Measurements from ENCODE around the gene LIN54.
A peak's percentile ranks its signal among the peaks of the same experiment; 100 is the strongest.

LIN54 gene

DNA sequence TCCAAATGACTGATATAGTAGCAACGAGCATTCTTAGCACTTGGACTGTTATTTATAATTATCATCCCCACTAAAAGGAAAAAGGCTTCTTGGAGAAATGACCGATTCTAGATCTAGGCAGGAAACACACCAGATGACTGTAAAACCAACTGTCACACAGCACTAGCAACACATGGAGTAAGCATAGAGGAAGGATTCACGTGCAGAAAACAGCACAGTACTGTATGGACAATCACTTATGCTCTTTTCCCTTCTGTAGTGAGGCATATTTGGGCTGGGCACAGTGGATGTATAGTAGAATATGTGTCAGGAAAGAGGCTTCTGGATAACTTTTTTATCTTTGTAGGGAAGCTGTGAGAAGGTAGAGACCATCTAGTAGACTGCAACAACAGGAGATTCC, 18.4 kb upstream of the LIN54 start:
- TF ChIP-seq, protein P1, sequence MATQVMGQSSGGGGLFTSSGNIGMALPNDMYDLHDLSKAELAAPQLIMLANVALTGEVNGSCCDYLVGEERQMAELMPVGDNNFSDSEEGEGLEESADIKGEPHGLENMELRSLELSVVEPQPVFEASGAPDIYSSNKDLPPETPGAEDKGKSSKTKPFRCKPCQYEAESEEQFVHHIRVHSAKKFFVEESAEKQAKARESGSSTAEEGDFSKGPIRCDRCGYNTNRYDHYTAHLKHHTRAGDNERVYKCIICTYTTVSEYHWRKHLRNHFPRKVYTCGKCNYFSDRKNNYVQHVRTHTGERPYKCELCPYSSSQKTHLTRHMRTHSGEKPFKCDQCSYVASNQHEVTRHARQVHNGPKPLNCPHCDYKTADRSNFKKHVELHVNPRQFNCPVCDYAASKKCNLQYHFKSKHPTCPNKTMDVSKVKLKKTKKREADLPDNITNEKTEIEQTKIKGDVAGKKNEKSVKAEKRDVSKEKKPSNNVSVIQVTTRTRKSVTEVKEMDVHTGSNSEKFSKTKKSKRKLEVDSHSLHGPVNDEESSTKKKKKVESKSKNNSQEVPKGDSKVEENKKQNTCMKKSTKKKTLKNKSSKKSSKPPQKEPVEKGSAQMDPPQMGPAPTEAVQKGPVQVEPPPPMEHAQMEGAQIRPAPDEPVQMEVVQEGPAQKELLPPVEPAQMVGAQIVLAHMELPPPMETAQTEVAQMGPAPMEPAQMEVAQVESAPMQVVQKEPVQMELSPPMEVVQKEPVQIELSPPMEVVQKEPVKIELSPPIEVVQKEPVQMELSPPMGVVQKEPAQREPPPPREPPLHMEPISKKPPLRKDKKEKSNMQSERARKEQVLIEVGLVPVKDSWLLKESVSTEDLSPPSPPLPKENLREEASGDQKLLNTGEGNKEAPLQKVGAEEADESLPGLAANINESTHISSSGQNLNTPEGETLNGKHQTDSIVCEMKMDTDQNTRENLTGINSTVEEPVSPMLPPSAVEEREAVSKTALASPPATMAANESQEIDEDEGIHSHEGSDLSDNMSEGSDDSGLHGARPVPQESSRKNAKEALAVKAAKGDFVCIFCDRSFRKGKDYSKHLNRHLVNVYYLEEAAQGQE (IDR thresholded peaks at IDR 0.05; ENCODE audit: low read depth) = no peak
- TF ChIP-seq CEBPB (IDR thresholded peaks at IDR 0.05) (no peak), NFIC (IDR thresholded peaks at IDR 0.05) (no peak), TAF1 (IDR thresholded peaks at IDR 0.05; ENCODE audit: low read depth) (no peak), TEAD4 (IDR thresholded peaks at IDR 0.05) (no peak), FOXM1 (IDR thresholded peaks at IDR 0.05; ENCODE audit: borderline replicate concordance, low read depth) (no peak), TCF12 (IDR thresholded peaks at IDR 0.05; ENCODE audit: low read depth) (no peak), YY1 (IDR thresholded peaks at IDR 0.05; ENCODE audit: low read depth) (no peak), ZBTB7A (IDR thresholded peaks at IDR 0.05; ENCODE audit: low read depth) (no peak), EGR1 (IDR thresholded peaks at IDR 0.05) (no peak), CREB1 (IDR thresholded peaks at IDR 0.05; ENCODE audit: low read depth) (no peak), RAD21 (IDR thresholded peaks at IDR 0.05; ENCODE audit: low read depth) (no peak), EP300 (IDR thresholded peaks at IDR 0.05; ENCODE audit: borderline replicate concordance) (no peak)
- TF ChIP-seq, protein P2, sequence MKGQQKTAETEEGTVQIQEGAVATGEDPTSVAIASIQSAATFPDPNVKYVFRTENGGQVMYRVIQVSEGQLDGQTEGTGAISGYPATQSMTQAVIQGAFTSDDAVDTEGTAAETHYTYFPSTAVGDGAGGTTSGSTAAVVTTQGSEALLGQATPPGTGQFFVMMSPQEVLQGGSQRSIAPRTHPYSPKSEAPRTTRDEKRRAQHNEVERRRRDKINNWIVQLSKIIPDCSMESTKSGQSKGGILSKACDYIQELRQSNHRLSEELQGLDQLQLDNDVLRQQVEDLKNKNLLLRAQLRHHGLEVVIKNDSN (IDR thresholded peaks at IDR 0.05) = no peak
- TF ChIP-seq, protein P3, sequence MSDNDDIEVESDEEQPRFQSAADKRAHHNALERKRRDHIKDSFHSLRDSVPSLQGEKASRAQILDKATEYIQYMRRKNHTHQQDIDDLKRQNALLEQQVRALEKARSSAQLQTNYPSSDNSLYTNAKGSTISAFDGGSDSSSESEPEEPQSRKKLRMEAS (IDR thresholded peaks at IDR 0.05) = no peak

DNA sequence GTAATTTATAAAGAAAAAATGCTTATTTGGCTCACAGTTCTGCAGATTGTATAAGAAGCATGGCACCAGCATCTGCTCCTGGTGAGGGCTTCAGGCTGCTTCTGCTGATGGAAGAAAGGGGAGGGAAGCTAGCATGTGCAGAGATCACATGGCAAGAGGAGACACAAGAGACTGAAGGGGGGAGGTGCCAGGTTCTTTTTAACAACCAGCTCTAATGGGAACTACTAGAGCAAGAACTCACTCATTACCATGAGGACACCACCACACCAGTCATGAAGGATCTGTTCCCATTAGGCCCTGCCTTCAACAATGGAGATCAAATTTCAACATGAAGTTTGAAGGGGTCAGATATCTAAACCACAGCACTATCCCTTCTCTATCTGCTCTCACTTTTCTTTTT, 14.9 kb upstream of the LIN54 start:
- TF ChIP-seq CREB1 (IDR thresholded peaks at IDR 0.05; ENCODE audit: low read depth) = no peak
- TF ChIP-seq EGR1 (IDR thresholded peaks at IDR 0.05) = no peak
- TF ChIP-seq, protein P3 (IDR thresholded peaks at IDR 0.05) = peak; percentile 80
- TF ChIP-seq CEBPB (IDR thresholded peaks at IDR 0.05) = no peak
- TF ChIP-seq, protein P2 (IDR thresholded peaks at IDR 0.05) = peak; percentile 65
- no peak for TF ChIP-seq EP300 (IDR thresholded peaks at IDR 0.05; ENCODE audit: borderline replicate concordance)

DNA sequence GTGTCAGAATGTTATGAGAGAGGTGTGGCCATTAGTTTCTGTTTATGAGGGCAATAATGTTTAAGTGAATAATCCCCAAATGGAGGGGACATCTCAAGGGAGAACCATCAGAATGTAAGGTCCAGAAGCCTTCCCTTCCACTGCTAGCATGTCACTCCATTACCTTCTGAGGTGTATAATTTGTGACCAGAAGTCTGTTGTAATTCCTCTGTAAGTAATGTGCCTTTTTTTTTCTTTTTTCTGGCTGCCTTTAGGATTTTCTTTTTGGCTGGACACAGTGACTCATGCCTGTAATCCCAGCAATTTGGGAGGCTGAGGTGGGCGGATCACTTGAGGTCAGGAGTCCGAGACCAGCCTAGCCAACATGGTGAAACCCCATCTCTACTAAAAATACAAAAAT, 13.6 kb upstream of the LIN54 start:
- TF ChIP-seq YY1 (IDR thresholded peaks at IDR 0.05; ENCODE audit: low read depth) (no peak), EGR1 (IDR thresholded peaks at IDR 0.05) (no peak)
- TF ChIP-seq, protein P2 (IDR thresholded peaks at IDR 0.05) = no peak

DNA sequence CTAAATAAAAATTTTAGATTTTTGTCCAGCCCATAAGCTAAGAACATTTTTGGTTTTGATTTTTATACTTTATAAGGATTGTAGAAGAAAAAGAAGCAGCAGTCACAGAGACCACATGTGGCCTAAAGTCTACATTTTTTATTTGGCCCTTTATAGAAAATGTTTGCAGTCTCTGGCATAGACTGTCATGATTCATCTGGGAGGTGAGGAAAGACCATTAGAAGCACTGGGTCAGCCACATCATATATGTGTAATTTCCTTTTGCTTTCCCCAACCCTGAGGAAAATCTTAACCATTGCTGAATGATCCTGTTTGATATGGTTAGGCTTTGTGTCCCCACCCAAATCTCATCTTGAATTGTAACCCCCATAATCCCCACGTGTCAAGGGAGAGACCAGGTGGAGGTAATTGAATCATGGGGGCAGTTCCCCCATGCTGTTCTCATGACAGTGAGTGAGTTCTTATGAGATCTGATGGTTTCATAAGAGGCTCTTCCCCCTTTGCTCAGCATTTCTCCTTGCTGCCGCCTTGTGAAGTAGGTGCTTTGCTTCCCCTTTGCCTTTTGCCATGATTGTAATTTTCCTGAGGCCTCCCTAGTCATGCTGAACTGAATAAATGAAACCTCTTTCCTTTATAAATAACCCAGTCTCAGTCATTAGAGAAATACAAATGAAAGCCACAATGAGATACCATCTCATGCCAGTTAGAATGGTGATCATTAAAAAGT, 12.3 kb upstream of the LIN54 start:
- TF ChIP-seq TAF1 (IDR thresholded peaks at IDR 0.05; ENCODE audit: low read depth) (no peak), CEBPB (IDR thresholded peaks at IDR 0.05) (no peak)
- TF ChIP-seq, protein P3 (IDR thresholded peaks at IDR 0.05) = no peak

DNA sequence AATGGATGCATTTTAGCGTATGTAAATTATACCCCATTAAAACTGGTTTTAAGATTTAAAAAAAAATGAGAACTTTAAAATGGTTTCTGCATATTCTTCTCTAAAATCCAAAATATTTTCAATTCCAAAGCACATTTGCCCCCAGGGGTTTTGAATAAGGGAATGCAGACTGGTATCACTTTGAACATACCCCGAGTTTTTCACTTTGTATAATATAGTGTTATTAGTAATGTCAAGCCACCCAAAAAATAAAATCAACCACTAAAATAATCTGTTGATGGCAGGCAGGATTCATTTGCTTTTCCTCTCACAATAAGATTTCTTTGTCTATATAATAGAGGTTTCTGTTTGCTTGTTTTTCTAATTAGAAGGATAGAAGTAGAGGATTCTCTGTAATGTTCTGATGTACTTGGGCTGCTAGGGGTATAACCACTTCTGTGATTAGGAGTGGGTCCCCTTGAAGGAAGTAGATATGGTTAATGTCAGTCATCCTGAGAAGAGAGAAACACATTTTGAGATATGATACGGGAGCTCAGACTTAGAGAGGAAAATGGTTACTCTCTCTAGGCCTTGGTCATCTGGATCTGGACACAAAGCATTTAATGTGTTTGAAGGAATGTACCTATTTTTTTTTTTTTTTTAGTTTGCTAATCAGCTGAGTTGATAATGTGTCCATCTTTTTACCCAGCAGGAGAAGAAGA, 9.3 kb upstream of the LIN54 start:
- TF ChIP-seq, protein P1 (IDR thresholded peaks at IDR 0.05; ENCODE audit: low read depth) = no peak
- TF ChIP-seq RAD21 (IDR thresholded peaks at IDR 0.05; ENCODE audit: low read depth) = no peak
- no peak for TF ChIP-seq TAF1 (IDR thresholded peaks at IDR 0.05; ENCODE audit: low read depth)
- TF ChIP-seq, protein P2 (IDR thresholded peaks at IDR 0.05) = no peak
- TF ChIP-seq TEAD4 (IDR thresholded peaks at IDR 0.05) = no peak
- no peak for TF ChIP-seq CEBPB (IDR thresholded peaks at IDR 0.05)
- TF ChIP-seq CREB1 (IDR thresholded peaks at IDR 0.05; ENCODE audit: low read depth) = no peak
- no peak for TF ChIP-seq TCF12 (IDR thresholded peaks at IDR 0.05; ENCODE audit: low read depth)
- no peak for TF ChIP-seq EGR1 (IDR thresholded peaks at IDR 0.05)
- TF ChIP-seq NFIC (IDR thresholded peaks at IDR 0.05) = no peak
- TF ChIP-seq, protein P3 (IDR thresholded peaks at IDR 0.05) = no peak

Data from Ishikawa (cell line).